ENCODE data around the gene BFSP2. TPM values are rescaled to one million over a fixed set of nuclear protein-coding genes. Genes with fewer than 3 reads are reported as not detected.
A peak's percentile ranks its signal among the peaks of the same experiment; 100 is the strongest.

The BFSP2 gene
- total and polyA plus RNA-seq, 2 donors (not counting 3 experiments of a cell fraction or from before 2014, with no cell fraction given): not detected

- dilution Hi-C loops (cut with MboI; ENCODE audit: extremely low pct_ligation_motif_present, low sequenced_read_pairs) (no loop called here), intact Hi-C loops (cut with micrococcal nuclease) (no loop called here)
- Histone ChIP-seq H3K4me1 (ENCODE audit: control insufficient read depth, extremely low read depth, insufficient read depth, low read length) (peaks cover 29% of the 10 kb centered on the region), H3K4me3 (replicated peaks in 1 of 3; ENCODE audit: insufficient read depth in 1 of 3, low read depth in 1 of 3, low read length in 3 of 3) (no peak overlapping the region), H2AFZ (ENCODE audit: low read depth, low read length) (no peak overlapping the region), H3K79me2 (ENCODE audit: control insufficient read depth, insufficient read depth, low read length) (no peaks in the 10 kb centered on the region), H3K27me3 (ENCODE audit: control insufficient read depth in 2 of 2, insufficient read depth in 2 of 2, low read length in 2 of 2) (no peaks in the 10 kb centered on the region), H3K9me1 (replicated peaks; ENCODE audit: control insufficient read depth, extremely low read depth, insufficient read depth, low read length) (no peaks in the 10 kb centered on the region), H3K27ac (ENCODE audit: insufficient read depth, low read depth, low read length) (no peak overlapping the region), H4K20me1 (replicated peaks; ENCODE audit: control insufficient read depth, extremely low read depth, insufficient read depth, low read length) (no peaks in the 10 kb centered on the region), H3K36me3 (ENCODE audit: control insufficient read depth in 2 of 2, extremely low read depth in 1 of 2, insufficient read depth in 2 of 2, low read length in 2 of 2) (no peaks in the 10 kb centered on the region), H3K4me2 (ENCODE audit: insufficient read depth, low read length) (no peak overlapping the region), H3K9me3 (replicated peaks; ENCODE audit: control insufficient read depth, insufficient read depth, low read length) (no peaks in the 10 kb centered on the region), H3K9ac (replicated peaks; ENCODE audit: extremely low read depth, insufficient read depth, low read length) (no peak overlapping the region)
- TF ChIP-seq POLR2AphosphoS5 (IDR thresholded peaks at IDR 0.05; ENCODE audit: insufficient read depth, low read depth, low read length): no peak
- CTCF ChIA-PET: interaction anchor here (1.1 to 1.5 kb wide), 2 partner anchors 15 to 20 kb away, joined by 3 read pairs; no protein-coding TSS in a partner anchor
- POLR2A ChIA-PET: no interaction called here
- BruUV-seq (replicated peaks): no TSS peak
- FAIRE-seq (no peak), DNase-seq (ENCODE audit: low read depth, low spot score) (no peak)
These were observed 109.6 kb downstream of the BFSP2 start for GRCh38 chr3:133509488-133509887.

DNA sequence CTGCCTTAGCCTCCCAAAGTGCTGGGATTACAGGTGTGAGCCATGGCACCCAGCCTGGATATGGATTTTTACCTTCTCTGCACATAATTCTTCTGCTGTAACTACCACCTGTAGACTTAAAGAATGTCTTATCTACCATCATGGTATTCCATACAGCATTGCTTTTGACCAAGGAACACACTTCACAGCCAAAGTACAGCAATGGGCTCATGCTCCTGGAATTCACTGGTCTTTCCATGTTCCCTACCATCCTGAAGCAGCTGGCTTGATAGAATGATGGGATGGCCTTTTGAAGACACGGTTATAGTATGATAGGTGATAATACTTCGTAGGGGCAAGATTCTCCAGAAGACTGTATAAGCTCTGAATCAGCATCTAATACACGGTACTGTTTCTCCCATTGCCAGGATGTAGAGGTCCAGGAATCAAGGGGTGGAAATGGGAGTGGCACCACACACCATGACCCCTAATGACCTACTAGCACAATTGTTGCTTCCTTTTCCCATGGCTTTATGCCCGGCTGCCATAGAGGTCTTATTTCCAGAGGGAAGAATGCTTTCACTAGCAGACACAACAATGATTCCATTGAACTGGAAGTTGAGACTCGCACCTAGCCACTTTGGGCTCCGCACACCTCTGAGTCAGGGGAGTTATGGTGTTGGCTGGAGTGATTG is 112.7 kb downstream of the BFSP2 start:
- DNase-seq (ENCODE audit: low read depth, low spot score) (peak; percentile 73), FAIRE-seq (peak; percentile 76)
- ChIA-PET POLR2A (no interaction called here), CTCF (interaction anchor here (1.3 kb wide), 1 partner anchor 48 kb away, joined by 3 read pairs; no protein-coding TSS in a partner anchor)
- Histone ChIP-seq H2AFZ (ENCODE audit: low read depth, low read length) (no peak overlapping the region), H3K4me3 (replicated peaks in 1 of 3; ENCODE audit: insufficient read depth in 1 of 3, low read depth in 1 of 3, low read length in 3 of 3) (no peak overlapping the region), H3K27ac (ENCODE audit: insufficient read depth, low read depth, low read length) (no peak overlapping the region), H3K36me3 (ENCODE audit: control insufficient read depth in 2 of 2, extremely low read depth in 1 of 2, insufficient read depth in 2 of 2, low read length in 2 of 2) (no peaks in the 10 kb centered on the region), H3K9ac (replicated peaks; ENCODE audit: extremely low read depth, insufficient read depth, low read length) (no peak overlapping the region), H3K4me2 (ENCODE audit: insufficient read depth, low read length) (no peak overlapping the region), H3K9me1 (replicated peaks; ENCODE audit: control insufficient read depth, extremely low read depth, insufficient read depth, low read length) (no peaks in the 10 kb centered on the region), H3K4me1 (ENCODE audit: control insufficient read depth, extremely low read depth, insufficient read depth, low read length) (peaks cover 7% of the 10 kb centered on the region), H3K79me2 (ENCODE audit: control insufficient read depth, insufficient read depth, low read length) (no peaks in the 10 kb centered on the region), H4K20me1 (replicated peaks; ENCODE audit: control insufficient read depth, extremely low read depth, insufficient read depth, low read length) (no peaks in the 10 kb centered on the region), H3K27me3 (ENCODE audit: control insufficient read depth in 2 of 2, insufficient read depth in 2 of 2, low read length in 2 of 2) (no peaks in the 10 kb centered on the region), H3K9me3 (replicated peaks; ENCODE audit: control insufficient read depth, insufficient read depth, low read length) (no peaks in the 10 kb centered on the region)
- dilution Hi-C loops (cut with MboI; ENCODE audit: extremely low pct_ligation_motif_present, low sequenced_read_pairs): no loop called here
- intact Hi-C loops (cut with micrococcal nuclease): no loop called here
- BruUV-seq (replicated peaks): no TSS peak
- TF ChIP-seq GATA2 (IDR thresholded peaks at IDR 0.05; ENCODE audit: insufficient read depth, insufficient read length, low read depth, low read length): no peak
- no peak for TF ChIP-seq JUN (IDR thresholded peaks at IDR 0.05; ENCODE audit: borderline replicate concordance, insufficient read depth, insufficient read length, low read depth)
- no peak for TF ChIP-seq POLR2A (IDR thresholded peaks at IDR 0.05; ENCODE audit: low read depth, low read length)
- no peak for TF ChIP-seq POLR2AphosphoS5 (IDR thresholded peaks at IDR 0.05; ENCODE audit: insufficient read depth, low read depth, low read length)
- no peak for TF ChIP-seq EZH2 (IDR thresholded peaks at IDR 0.05; ENCODE audit: borderline replicate concordance, low read depth, low read length, severe bottlenecking)
- no peak for TF ChIP-seq FOS (IDR thresholded peaks at IDR 0.05; ENCODE audit: borderline replicate concordance, insufficient read depth, low read length)
- TF ChIP-seq, protein P1, sequence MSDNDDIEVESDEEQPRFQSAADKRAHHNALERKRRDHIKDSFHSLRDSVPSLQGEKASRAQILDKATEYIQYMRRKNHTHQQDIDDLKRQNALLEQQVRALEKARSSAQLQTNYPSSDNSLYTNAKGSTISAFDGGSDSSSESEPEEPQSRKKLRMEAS (IDR thresholded peaks at IDR 0.05; ENCODE audit: insufficient read depth, insufficient read length): no peak
- no peak for TF ChIP-seq MYC (IDR thresholded peaks at IDR 0.05; ENCODE audit: low read depth, low read length)
- TF ChIP-seq, protein P2, sequence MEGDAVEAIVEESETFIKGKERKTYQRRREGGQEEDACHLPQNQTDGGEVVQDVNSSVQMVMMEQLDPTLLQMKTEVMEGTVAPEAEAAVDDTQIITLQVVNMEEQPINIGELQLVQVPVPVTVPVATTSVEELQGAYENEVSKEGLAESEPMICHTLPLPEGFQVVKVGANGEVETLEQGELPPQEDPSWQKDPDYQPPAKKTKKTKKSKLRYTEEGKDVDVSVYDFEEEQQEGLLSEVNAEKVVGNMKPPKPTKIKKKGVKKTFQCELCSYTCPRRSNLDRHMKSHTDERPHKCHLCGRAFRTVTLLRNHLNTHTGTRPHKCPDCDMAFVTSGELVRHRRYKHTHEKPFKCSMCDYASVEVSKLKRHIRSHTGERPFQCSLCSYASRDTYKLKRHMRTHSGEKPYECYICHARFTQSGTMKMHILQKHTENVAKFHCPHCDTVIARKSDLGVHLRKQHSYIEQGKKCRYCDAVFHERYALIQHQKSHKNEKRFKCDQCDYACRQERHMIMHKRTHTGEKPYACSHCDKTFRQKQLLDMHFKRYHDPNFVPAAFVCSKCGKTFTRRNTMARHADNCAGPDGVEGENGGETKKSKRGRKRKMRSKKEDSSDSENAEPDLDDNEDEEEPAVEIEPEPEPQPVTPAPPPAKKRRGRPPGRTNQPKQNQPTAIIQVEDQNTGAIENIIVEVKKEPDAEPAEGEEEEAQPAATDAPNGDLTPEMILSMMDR (IDR thresholded peaks at IDR 0.05; ENCODE audit: extremely low read depth in 1 of 2, insufficient read depth in 1 of 2, low read depth in 1 of 2, low read length in 2 of 2): no peak
